ENCODE measurements around the gene TRMT13.
A peak's percentile ranks its signal among the peaks of the same experiment; 100 is the strongest.
"Not testable (repeated sequence)": the region's sequence is repeated elsewhere in the genome, so short reads cannot be mapped to it uniquely, and the experiment has no call there.

The TRMT13 gene

GRCh38 chr1:100164702-100165101, 31.7 kb downstream of the TRMT13 start:
- DNase-seq: no peak

- DNase-seq: no peak
These were observed 35.1 kb downstream of the TRMT13 start for GRCh38 chr1:100168051-100168450.

GRCh38 chr1:100177295-100178041, 44.5 kb downstream of the TRMT13 start:
- no peak for DNase-seq

- DNase-seq: no peak
These were observed 45.1 kb downstream of the TRMT13 start, which contains the start of gene LRRC39 for GRCh38 chr1:100178091-100178490. LRRC39 (minus strand) TSS chr1:100178256; CDS start chr1:100168516, 9,740 bp downstream.

GRCh38 chr1:100183370-100183769, 50.4 kb downstream of the TRMT13 start:
- DNase-seq: no peak

GRCh38 chr1:100184536-100184935, 51.6 kb downstream of the TRMT13 start:
- no peak for DNase-seq

- no peak for DNase-seq
These were observed 54.9 kb downstream of the TRMT13 start for GRCh38 chr1:100187912-100188311.

GRCh38 chr1:100188617-100189016, 55.7 kb downstream of the TRMT13 start:
- peak; percentile 33 for DNase-seq

GRCh38 chr1:100198596-100198995, 65.6 kb downstream of the TRMT13 start:
- no peak for DNase-seq

- DNase-seq: not testable (repeated sequence)
These were observed 67.1 kb downstream of the TRMT13 start for GRCh38 chr1:100200060-100200459.

Measured in NCI-H146 (cell line).